HG03565 (cell line): ENCODE measurements around the gene IFI44.

Experiments used
- ATAC-seq: cut with Tn5 transposase; IDR thresholded peaks from one replicate; pipeline ENCODE4 v1.9.1; 2021; ENCODE audit warnings: mild to moderate bottlenecking, moderate library complexity; ENCODE audit not compliant: unreplicated experiment

Gene IFI44

DNA sequence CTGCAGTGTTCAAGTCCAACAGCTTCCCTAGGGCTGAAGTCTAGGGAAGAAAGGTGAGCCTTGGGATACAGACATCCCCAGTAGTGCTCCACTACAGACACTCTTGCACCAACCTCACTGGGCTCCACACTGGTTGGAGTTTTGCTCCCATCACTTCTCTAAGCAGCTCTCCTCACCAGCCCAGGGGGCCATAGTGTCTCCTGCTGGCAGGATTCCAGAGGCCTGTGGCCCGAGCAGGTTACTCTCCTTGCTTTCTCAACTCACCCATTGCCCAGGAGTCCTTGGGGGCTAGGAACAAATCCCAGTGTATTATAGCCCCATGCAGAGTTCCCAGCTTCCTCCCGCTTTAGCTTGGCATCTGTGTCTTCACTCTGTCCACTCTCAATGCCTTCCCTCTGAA, 52.8 kb downstream of the IFI44 start:
- ATAC-seq = no peak

DNA sequence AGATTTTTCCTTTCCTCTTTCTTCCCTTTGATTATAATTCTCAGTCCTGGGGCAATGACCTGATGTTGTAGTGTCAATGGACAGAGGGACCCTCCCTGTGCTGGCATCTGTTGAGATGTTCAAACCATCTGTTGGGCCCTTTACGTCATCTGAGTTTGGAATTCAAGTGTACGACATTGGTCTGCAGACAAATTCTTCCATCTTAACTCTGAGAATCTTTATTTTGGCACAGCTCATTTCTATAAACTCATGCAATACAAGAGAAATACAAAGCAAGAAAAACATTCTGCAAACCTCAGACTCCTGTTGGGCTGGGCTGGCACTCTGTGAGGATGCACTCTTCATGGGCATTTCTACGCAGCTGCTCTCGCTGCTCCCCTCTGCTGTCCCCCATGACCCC, 54.2 kb downstream of the IFI44 start:
- no peak for ATAC-seq

DNA sequence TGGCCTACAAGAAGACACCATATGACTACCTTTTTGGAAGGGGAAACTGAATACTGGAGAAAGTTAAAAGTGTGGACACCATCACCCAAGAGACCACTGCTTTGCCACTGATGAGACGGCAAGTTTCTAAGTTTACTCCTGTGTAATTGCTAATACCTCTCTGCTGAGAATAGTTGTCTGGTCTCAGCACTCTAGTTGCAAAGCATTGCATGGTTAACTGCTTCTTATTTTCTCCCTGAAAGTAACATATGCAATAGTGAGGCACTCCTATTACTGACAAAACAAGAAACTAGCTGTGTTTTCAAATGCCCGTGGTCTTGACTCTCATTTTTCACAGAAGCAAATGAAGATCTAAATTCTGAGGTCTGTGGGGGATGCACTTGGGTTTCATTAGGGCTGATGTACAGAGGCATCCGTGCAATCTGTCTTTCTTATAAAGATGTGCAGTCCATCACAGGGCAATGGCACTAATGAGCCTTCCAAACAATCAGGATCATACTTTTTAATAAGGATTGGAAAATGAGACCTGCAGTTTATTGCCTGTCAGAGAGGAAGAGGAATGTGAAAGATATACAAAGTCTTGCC, 62.9 kb downstream of the IFI44 start:
- no peak for ATAC-seq

DNA sequence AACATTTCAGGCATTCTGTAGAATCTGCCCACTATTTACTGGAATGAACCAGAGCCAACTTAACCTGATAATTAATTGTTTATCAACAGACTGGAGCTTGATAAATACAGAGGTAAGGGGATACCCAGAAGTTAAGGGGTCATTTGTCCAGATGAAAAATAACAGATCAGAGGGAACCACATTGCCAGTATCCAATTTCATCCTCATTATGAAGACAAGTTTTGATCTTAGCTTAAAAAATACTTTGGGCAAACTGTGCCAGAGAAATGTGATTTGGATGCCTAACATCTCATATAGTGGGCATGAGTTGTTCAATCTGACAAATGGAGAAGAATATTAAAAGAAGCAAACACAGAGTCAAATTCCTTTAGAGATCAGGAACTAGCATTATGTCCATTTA, 63.7 kb downstream of the IFI44 start:
- no peak for ATAC-seq
